Stimulated activated CD4-positive, alpha-beta T cell treated with anti-CD3 and anti-CD28 coated beads, Interleukin-1b, Interleukin-23, amount 100 ng/mL, for 4 hours (primary cell): ENCODE data around the gene KIF23.

ENCODE experiments used
- DNase-seq, 2 donors: peaks; one replicate each; pipeline ENCODE4 v3.0.0-alpha.2; 2020; ENCODE audit warnings: low read depth in 2 of 2

KIF23 gene

GRCh38 chr15:69490356-69491037 is 76.3 kb downstream of the KIF23 start:
- DNase-seq: no peak

DNA sequence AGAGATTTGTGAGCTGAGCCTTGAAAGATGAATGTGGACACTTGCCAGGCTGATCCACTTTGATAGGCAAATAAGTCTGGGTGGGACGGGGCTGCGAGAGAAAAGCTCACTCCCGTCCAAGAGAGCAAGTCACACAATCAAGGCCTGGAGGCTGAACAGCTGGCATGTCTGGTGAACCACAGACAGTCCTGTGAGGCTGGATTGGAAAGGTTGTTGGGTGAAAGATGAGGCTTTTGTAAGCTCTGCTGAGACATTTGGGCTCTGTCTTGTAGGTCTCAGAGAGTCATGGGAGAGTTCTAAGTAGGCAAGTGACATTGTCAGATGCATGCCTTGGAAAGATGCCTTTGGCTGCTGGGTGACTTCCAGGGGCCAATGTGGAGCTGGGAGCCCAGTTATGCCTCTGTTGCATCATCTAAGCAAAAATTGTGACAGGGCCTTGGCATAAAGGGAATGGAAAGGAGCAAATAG is 76.9 kb downstream of the KIF23 start:
- no peak for DNase-seq

DNA sequence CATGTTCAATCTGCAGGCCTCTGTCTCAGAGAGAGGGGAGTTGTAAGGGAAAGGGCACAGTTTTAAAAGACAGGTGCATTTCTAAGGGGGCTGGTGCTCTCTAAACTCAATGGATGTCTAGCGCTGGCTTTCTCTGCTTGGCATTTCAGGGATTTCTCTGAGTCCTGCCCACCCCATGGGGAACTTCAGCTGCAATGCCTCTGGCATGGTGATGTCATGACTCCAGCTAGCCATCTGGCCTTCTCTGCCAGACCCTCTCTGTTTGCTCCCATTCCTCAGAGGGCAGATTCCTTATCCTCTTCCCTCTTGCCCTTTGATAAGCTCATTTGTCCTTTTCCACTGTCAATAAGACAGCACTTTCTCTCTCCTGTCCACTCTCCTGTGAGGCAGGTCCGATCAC is 79.3 kb downstream of the KIF23 start:
- DNase-seq: no peak

DNA sequence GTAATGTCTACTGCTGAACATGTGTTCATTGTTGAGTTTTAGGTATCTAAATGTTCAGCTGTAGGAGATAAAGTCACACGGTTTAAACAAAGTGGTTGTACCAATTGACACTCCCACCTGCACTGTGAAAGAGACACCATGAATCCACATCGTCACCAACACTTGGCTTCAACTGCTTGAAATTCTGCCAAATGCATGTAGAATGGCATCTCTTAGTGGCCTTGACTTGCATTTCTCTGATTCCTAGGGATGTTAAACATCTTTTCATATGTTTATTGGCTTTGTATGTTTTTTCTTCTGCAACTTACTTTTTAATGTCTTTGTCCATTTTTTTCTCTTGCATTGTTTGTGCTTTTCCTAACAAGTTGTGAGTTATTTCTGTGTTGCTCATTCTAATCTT is 81.9 kb downstream of the KIF23 start:
- DNase-seq: no peak

- DNase-seq: no peak
Observed at GRCh38 chr15:69497076-69497475, 82.9 kb downstream of the KIF23 start.

DNA sequence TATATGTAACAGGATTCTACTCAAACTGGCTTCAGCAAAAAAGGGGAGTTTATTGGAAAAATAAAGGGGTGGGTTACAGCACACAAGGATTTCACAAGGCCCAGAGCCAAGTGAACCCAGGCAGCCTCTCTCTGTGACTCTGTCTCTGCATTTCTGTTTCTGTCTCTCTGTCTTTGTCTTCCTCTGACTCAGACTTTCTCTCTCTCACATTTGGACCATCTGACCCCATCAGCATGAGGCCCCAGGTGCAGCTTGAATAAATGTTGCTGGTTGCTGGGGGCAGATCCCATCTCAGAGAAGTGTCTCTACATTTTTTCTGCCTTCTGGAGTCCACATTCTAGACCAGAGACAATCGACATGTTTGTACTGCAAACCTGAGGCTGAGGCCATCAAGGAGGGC is 83.5 kb downstream of the KIF23 start:
- no peak for DNase-seq
